ENCODE results near the gene COL1A1. TPM values are rescaled to one million over a fixed set of nuclear protein-coding genes. Genes with fewer than 3 reads are reported as not detected.

Gene COL1A1
- total RNA-seq, 1 donor from 2014 or later, result 331 TPM

DNA sequence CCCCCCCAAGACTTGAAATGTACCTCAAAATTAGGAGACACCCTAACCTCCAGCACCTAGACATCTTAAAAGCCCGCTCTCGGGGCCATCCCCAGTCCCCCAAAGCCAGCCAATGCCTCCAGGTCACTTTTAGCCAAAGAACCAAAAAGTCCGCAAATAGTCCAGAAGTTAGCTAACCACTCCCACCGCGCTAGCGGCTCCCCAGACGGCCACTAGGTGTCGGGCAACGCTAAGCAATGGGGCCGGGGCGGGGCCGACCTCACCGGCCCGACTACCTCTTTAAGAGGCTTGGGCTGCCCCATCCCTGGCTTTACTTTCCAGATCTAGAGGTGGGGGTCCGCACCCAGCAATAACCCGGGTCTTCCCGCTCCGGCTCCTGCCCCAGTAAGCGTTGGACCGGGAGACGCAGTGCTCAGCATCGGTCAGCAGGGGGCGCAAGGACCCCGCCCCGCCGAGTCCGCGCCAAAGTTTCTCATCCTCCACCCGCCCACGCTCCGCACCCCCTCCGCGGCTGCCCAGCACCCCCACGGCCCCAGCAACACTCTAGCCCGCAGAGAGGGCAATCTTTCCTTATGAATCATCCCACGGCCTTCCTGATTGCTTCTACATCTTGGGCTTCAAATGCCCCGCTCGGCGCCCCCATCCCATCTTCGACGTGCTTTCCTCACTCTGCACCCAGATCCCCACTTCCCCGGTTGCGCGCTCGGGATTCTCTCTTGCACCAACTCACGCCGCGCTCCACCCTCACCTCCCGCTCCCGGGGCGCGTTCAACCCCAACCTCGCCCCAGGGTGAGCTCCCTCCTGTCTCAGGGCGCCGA, 765 bp downstream of the COL1A1 start:
- peak; percentile 92 for DNase-seq (ENCODE audit: low spot score)

- DNase-seq (ENCODE audit: low spot score), result peak; percentile 95
Observed at GRCh38 chr17:50199803-50200456, 1.5 kb downstream of the COL1A1 start.

- no peak for DNase-seq (ENCODE audit: low spot score)
Observed at GRCh38 chr17:50199211-50199802, 2.1 kb downstream of the COL1A1 start.

- DNase-seq (ENCODE audit: low spot score), result no peak
Observed at GRCh38 chr17:50198026-50198669, 3.3 kb downstream of the COL1A1 start.

DNA sequence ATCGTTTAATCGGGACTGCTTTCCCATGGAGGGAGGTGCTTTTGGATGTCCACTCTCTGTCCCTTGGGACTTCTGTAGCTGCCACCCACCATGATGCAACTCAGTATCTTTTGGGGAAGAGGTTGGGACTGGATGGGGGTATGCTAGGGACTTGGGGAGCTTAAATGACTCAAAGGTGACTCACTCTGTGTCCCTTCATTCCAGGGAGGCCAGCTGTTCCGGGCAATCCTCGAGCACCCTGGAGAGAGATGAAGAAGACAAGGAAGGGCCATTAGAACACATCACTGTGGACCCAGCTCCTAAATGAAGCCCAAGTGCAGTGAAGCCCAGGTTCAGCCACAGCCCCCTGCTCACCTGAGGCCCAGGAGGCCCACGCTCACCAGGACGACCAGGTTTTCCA, 4.6 kb downstream of the COL1A1 start:
- no peak for DNase-seq (ENCODE audit: low spot score)

DNA sequence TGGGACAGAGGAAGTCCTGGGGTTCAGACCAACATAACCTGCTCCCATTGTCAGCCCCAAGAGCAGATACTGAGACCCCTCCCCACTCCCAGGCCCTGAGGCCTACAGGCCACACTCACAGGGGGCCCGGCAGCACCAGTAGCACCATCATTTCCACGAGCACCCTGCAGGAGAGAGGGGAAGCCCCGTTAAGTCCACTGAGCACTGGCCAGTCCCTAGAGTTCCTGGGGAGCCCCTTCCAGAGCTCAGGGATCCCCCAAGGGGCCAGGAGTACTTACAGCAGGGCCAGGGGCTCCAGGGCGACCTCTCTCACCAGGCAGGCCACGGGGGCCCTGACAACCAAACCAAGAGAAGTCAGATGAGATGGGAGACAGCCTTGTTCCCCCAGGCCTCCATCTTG, 5.4 kb downstream of the COL1A1 start:
- DNase-seq (ENCODE audit: low spot score), result no peak

- DNase-seq (ENCODE audit: low spot score), result no peak
Observed at GRCh38 chr17:50194934-50195865, 6.2 kb downstream of the COL1A1 start.

DNA sequence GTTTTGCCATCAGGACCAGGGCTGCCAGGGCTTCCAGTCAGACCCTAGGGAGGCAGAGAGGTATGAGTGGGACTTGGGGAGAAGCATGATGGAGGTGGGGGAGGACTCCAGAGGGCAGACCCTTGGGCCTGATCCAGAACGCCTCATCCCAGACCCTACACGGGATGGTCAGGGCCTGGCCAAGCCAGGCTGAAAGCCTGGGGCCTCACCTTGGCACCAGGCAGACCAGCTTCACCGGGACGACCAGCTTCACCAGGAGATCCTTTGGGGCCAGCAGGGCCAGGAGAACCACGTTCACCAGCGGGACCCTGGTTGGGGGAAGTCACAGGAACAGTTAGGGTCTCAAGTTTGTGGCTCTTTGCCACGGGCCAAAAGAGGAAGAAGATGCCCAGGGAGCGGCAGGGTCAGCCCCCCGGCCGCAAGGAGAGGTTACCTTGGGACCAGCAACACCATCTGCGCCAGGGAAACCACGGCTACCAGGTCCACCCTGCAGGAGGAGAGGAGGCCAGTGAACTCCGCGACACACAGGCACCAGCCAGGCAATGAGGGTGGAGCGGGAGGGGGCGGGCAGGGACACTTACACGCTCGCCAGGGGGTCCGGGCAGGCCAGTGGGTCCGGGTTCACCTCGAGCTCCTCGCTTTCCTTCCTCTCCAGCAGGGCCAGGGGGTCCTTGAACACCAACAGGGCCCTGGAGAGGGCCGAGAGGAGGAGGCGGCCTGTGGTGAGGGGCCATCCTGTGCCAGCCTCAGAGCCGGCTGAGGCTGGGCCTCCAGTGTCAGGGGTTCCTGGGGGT, 7.1 kb downstream of the COL1A1 start:
- no peak for DNase-seq (ENCODE audit: low spot score)

DNA sequence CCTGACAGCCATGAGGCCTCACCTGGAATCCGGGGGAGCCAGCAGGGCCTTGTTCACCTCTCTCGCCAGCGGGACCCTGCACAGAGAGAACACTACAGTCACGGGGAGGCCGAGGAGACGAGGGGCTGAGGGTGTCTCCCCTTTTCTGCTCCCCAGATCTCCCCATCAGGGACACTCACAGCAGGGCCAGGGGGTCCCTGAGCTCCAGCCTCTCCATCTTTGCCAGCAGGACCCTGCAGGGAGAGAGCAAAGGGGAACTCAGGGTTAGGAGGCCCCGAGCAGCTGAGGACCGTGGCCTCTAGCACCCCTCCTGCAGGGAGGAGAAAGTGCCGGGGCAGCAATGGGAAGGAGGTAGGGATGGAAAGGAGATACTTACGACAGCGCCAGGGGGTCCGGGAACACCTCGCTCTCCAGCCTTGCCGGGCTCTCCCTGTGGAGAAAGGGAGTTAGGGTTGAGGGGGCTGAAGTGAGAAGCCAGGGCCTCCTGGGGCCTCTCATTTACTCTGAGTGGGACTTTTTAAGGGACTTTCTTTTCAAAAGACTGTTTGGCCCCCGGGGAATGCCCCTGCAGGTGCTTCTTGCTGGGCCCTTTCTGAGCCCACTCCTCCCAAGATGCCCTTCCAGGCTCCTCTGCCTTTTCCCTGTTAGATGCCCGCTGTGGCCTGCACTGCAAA, 8.7 kb downstream of the COL1A1 start:
- DNase-seq (ENCODE audit: low spot score), result no peak

DNA sequence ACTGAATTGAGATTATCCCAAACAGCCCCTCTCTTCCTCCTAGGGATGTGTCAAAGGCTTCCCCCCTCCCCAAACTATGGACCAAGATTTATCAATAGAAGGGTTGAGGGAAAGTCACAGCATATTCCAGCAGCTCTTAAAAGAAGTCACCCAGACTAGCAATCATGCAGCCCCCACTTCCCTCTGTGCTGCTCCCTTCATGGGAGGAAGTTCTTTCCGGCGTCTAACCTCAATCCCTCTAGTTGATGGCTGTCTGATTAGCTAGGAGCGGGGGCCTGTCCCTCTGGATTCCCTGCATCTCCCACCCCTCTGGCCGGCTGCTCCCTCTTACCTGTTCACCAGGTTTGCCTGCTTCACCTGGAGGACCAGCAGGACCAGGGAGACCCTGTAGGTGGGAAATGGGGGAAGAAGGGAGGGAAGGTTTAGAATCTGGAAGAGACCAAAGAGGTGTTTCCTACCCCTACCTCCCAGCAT, 9.2 kb downstream of the COL1A1 start:
- no peak for DNase-seq (ENCODE audit: low spot score)

- no peak for DNase-seq (ENCODE audit: low spot score)
Observed at GRCh38 chr17:50191359-50192143, 9.9 kb downstream of the COL1A1 start.

GRCh38 chr17:50190603-50191358, 10.7 kb downstream of the COL1A1 start:
- DNase-seq (ENCODE audit: low spot score), result no peak

DNA sequence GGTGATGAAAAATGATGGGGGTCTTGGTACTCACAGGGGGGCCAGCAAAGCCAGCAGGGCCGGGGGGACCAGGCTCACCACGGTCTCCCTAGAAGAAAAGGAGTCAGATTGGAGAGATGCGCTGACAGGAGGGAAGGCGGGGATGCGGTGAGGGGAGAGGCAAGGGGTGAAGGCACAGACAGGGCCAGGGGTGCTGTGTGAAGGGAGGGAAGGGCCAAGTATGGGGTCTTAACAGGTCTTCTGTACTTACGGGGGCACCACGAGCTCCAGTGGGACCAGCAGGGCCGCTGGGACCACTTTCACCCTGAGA, 11.2 kb downstream of the COL1A1 start:
- DNase-seq (ENCODE audit: low spot score), result no peak

- no peak for DNase-seq (ENCODE audit: low spot score)
Observed at GRCh38 chr17:50189550-50190292, 11.7 kb downstream of the COL1A1 start.

DNA sequence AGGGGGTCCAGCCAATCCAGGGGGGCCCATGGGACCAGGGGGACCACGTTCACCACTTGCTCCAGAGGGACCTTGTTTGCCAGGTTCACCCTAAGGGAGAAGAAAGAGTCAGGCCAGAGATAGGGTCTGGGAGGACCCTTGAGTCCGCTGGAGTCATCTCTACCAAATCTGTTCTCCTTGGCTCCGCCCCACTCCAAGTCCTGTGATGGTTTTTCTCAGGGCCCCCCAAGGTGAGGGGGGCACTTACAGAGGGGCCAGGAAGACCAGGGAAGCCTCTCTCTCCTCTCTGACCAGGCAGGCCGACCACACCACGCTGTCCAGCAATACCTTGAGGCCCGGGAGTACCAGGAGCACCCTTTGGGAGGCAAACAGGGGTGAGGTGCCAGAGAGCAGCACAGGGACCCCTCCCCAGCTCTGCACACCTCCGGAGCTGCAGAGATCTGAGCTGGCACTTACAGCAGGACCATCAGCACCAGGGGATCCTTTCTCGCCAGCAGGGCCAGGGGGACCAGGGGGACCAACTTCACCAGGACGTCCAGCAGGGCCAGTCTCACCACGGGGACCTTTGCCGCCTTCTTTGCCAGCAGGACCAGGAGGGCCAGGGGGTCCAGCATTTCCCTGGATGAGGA, 12.4 kb downstream of the COL1A1 start:
- no peak for DNase-seq (ENCODE audit: low spot score)

- no peak for DNase-seq (ENCODE audit: low spot score)
Observed at GRCh38 chr17:50188531-50188920, 12.9 kb downstream of the COL1A1 start.

Measured in ureter (tissue), 1 donor.